HG03064 (cell line): Measurements from ENCODE around the gene CWC27.
A peak's percentile ranks its signal among the peaks of the same experiment; 100 is the strongest.

Experiments used
- ATAC-seq: cut with Tn5 transposase; IDR thresholded peaks from one replicate; pipeline ENCODE4 v1.9.1; 2021; ENCODE audit warnings: low read depth; ENCODE audit not compliant: unreplicated experiment

The CWC27 gene

DNA sequence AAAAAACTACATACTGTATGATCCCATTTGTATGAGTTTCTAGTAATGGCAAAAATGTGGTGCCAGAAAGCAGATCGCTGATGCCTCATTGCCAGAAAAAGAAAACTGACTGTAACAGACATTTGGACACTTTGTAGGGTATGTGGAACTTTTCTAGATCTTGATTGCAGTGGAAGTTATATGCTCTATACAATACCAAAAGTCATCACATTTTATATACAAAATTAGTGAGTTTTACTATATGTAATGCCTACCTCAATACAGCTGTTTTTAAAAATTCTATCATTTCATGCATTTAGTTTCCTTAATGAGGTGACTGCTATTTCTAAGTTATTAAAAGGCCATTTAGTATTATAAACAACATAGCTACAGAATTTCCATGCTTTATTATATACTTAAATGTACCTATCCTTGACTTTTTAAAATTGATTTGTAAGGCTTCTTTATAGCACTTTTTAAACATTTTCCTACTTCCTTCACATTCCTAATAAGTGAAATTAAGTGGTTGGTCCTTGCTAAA lies 199.9 kb downstream of the CWC27 start:
- ATAC-seq = no peak

DNA sequence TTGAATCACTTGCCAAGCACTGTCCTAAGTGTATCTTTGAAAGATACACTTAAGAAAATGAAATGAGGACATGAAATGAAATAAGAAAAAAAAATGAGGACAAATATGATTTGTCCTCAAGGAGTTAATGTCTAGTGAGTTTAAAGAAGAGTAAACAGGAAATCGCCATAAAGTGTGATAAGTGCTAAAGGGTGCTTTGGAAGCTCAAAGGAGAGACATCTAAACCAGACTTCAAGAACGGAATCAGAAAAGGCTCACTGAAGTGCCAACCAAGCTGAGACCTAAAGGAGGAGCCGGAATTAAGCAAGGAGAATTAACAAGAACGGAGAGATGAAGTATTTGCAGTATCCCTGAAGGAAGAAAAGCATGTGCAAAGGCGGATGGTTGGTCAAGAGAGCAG lies 200.8 kb downstream of the CWC27 start:
- no peak for ATAC-seq

DNA sequence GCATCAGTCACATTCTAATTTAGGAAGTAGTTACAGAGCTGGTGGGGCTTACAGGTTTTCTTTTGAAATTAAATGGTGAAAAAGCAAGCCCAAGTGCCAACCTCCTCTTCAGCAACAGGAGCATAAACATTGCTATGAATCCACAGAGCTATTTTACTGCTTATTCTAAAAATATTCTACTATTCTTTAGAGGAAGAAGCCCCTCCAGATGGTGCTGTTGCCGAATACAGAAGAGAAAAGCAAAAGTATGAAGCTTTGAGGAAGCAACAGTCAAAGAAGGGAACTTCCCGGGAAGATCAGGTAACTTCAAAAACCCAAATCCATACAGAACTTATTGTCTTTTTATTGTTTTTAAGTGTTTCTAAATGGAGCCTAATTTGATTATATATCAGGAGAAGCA lies 202.8 kb downstream of the CWC27 start:
- ATAC-seq = no peak

- ATAC-seq = no peak
Measured at GRCh38 chr5:64971990-64972389, 203.3 kb downstream of the CWC27 start.

- ATAC-seq = no peak
Measured at GRCh38 chr5:64972591-64972990, 203.9 kb downstream of the CWC27 start.

- ATAC-seq = no peak
Measured at GRCh38 chr5:64973215-64973614, 204.5 kb downstream of the CWC27 start.

DNA sequence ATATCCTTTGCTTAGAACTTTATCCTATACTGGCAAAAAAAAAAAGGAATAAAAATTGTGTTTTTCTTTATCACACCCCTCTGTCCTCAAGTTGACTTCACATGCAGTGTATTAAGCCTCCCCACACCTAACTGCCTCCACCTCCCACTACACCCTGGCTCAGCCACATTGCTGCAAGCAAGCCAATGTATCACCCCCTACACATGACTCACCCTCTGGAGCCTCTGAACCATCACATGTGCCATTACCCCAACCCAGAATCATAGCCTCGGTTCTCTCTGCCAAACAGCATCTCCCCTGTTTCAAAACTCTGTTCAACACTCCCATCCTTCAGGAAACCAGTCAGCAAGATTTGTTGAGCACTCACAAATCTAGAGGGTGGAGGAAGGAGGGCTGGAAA lies 209.0 kb downstream of the CWC27 start:
- ATAC-seq = no peak

GRCh38 chr5:64978546-64978945 lies 209.8 kb downstream of the CWC27 start:
- ATAC-seq = no peak

GRCh38 chr5:64979531-64979930 lies 210.8 kb downstream of the CWC27 start:
- ATAC-seq = no peak

DNA sequence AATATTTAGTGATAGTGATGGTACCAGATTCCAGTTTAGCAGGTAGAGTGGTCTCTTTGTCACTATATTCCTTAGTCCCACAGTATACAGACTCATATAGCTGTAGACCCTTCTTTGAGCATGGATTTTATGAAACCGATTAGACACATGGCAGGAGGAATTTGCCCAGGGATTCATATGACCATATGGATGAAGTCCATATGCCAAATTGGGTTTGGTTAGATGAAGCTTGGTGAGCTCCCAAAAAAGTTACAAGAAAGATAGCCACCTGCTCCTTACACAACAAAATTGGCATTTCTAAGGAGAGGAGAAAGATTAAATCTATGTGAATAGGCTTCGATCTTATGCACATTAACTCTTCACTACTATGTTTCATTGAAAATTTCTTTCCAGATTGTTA lies 211.4 kb downstream of the CWC27 start:
- ATAC-seq = no peak

GRCh38 chr5:64987768-64988167 lies 219.0 kb downstream of the CWC27 start:
- no peak for ATAC-seq

DNA sequence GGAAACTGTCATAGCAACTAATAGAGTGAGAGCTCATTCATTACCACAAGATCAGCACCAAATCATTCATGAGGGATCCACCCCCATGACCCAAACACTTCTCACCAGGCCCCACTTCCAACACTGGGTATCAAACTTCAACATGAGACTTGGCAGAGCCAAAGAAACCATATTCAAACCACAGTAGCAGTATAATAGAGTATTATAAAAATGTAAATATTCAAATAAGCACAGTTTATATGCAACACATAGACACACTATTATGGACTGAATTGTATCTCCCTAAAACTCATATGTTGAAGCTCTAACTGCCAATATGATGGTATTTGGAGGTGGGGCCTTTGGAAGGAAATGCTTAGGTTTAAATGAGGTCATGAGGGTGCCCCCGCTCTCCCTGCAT lies 240.5 kb downstream of the CWC27 start:
- ATAC-seq = no peak

- ATAC-seq = no peak
Measured at GRCh38 chr5:65010841-65011240, 242.1 kb downstream of the CWC27 start.

DNA sequence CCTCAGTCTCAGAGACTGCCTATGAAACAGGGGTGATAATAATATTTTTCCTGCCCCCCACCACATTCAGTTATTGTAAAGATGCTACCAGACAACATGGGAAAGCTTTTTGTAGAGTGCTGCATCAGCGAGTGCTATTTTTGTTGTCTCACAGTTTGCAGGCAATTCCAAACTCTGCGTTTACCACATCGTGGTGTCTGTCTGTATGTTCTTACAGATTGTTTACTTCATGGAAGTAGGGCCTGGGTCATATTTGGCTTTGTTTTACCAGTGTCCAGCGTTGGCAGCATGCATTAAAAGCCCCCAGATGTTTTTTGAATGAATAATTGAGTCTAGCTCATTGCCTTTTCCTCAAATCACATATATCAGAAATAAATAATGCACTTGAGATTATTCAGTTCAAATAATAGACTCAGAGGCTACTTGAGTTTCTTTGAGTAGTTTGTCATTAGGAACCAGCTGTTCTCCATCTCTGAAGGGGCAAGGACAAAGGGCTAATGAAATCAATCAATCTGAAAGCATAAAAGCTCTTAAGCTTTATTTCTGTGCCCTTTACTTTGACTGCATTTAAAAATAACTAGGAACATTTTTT lies 243.7 kb downstream of the CWC27 start:
- ATAC-seq = no peak

DNA sequence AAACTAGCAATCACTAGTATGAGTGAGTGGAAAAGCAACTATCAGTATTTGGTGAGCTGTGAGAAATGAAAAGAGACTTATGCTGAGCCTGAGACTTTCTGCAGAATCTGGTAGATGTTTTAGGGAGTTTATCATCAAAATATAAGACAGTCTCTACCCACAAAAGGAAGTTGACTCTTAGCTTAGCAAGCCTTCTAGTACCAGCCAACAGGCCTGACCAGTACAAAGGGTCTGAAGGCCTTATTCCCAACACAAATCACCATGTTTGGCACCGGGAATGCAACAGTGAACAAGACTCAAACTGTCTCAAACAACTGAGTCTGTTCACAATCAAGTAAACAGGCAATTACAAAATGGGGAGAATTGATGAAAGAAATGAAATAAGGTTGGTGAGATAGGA lies 244.4 kb downstream of the CWC27 start:
- ATAC-seq = no peak

DNA sequence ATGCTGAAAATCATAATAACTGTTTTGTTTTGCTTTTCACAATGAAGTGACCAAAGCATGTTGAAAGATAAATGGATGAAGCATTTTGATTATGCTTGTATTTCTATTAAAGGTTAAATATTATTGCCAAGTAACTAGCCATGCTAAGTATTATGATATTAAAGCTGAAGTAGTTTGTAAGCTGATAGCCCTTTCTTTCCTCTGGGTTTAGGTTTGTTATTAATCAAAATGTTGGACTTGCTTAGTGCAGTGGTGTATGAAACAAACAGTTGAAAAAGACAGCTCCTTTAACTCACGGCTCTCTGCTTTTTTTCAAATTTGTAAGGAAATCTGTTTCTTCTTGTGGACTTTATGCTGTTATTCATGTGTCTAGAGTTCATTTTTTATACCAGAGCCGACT lies 246.0 kb downstream of the CWC27 start:
- ATAC-seq = no peak

- ATAC-seq = no peak
Measured at GRCh38 chr5:65015767-65016166, 247.0 kb downstream of the CWC27 start.

GRCh38 chr5:65017636-65018035 lies 248.9 kb downstream of the CWC27 start:
- ATAC-seq = no peak

GRCh38 chr5:65018763-65019162 lies 250.0 kb downstream of the CWC27 start:
- no peak for ATAC-seq

DNA sequence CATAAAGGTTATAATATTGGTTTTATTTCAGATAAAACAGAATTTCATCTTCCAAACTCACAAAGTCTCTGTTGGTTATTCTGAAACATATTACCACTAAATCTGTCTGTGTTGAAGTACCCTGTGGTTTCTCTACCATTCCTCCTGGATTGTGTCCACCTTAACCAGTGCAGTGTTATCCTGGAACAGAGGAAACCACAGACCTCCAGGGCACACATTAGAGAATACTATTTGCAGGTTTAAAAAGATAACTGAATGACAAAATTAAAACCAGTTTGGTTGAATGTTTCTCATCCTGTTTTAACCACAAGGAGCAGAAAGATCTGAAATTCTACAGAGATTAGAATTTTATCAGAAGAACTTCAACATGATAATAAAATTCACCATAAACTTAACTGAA lies 251.8 kb downstream of the CWC27 start:
- no peak for ATAC-seq

- peak; percentile 59 for ATAC-seq
Measured at GRCh38 chr5:65021527-65022226, 252.9 kb downstream of the CWC27 start.

GRCh38 chr5:65022932-65023331 lies 254.2 kb downstream of the CWC27 start:
- no peak for ATAC-seq
